WTC11 (cell line): ENCODE measurements around the gene PLA1A. TPM values are rescaled to one million over a fixed set of nuclear protein-coding genes. Genes with fewer than 3 reads are reported as not detected.
A peak's percentile ranks its signal among the peaks of the same experiment; 100 is the strongest.

Experiments used
- ATAC-seq: fragments of 200-7000 bp; cut with Tn5 transposase; 2 replicates; pipeline ENCODE4 v1.10.0; 2021; ENCODE audit warnings: mild to moderate bottlenecking, moderate library complexity
- CTCF ChIA-PET: fragments of 300-600 bp; sonication (Branson Sonifier 250); formaldehyde crosslinking; loops from one replicate; lab custom pipeline; 2021; ENCODE audit warnings: antibody characterized with exemption; lab: Charles Lee
- POLR2A ChIA-PET: fragments of 350-600 bp; sonication (Branson Sonifier 250); formaldehyde crosslinking; loops from one replicate; lab custom pipeline; 2021; ENCODE audit warnings: antibody characterized with exemption; lab: Charles Lee
- DNase-seq: peaks from one replicate; pipeline ENCODE4 v3.0.0; 2021; ENCODE audit warnings: low spot score
- H3K27ac Mint-ChIP-seq: 2 replicates; pipeline ENCODE4 v1.8.0; 2021; ENCODE audit warnings: mixed read lengths
- H3K27me3 Mint-ChIP-seq: 2 replicates; pipeline ENCODE4 v1.8.0; 2021; ENCODE audit warnings: low read depth, mild to moderate bottlenecking, moderate library complexity, mixed read lengths
- H3K36me3 Mint-ChIP-seq: 2 replicates; pipeline ENCODE4 v1.8.0; 2021; ENCODE audit warnings: mixed read lengths
- H3K4me1 Mint-ChIP-seq: 2 replicates; pipeline ENCODE4 v1.8.0; 2022; ENCODE audit warnings: mixed read lengths
- H3K4me3 Mint-ChIP-seq: 2 replicates; pipeline ENCODE4 v1.8.0; 2021; ENCODE audit warnings: mild to moderate bottlenecking, moderate library complexity, mixed read lengths
- H3K9me3 Mint-ChIP-seq: 2 replicates; pipeline ENCODE4 v1.8.0; 2021; ENCODE audit warnings: mixed read lengths
- AR ChIP-seq: fragments of 250-450 bp; sonication (Bioruptor Pico); IDR thresholded peaks from 2 replicates; pipeline ENCODE4 v1.9.0; 2021; ENCODE audit warnings: mild to moderate bottlenecking
- ARID4B ChIP-seq: sonication (generic); formaldehyde crosslinking; IDR thresholded peaks from 2 replicates; pipeline ENCODE4 v1.8.0; 2023; ENCODE audit warnings: missing genetic modification reagents, mild to moderate bottlenecking, borderline replicate concordance
- ATF1 ChIP-seq: sonication (generic); formaldehyde crosslinking; IDR thresholded peaks from 2 replicates; pipeline ENCODE4 v1.8.1; 2023; ENCODE audit warnings: mild to moderate bottlenecking, moderate library complexity, missing genetic modification reagents
- ATF2 ChIP-seq: sonication (generic); formaldehyde crosslinking; IDR thresholded peaks from 2 replicates; pipeline ENCODE4 v1.8.1; 2022; ENCODE audit warnings: low read depth, missing genetic modification reagents, borderline replicate concordance
- ATF6 ChIP-seq: sonication (generic); formaldehyde crosslinking; IDR thresholded peaks from 2 replicates; pipeline ENCODE4 v1.8.1; 2023; ENCODE audit warnings: mild to moderate bottlenecking, missing genetic modification reagents
- ELF4 ChIP-seq: sonication (generic); formaldehyde crosslinking; IDR thresholded peaks from 2 replicates; pipeline ENCODE4 v1.8.1; 2022; ENCODE audit warnings: low read depth, mild to moderate bottlenecking, moderate library complexity, missing genetic modification reagents
- FOXP1 ChIP-seq: sonication (generic); formaldehyde crosslinking; IDR thresholded peaks from 2 replicates; pipeline ENCODE4 v1.8.0; 2022; ENCODE audit warnings: missing genetic modification reagents, mild to moderate bottlenecking, moderate library complexity, borderline replicate concordance
- MXD4 ChIP-seq: fragments of 250-450 bp; sonication (Bioruptor Pico); IDR thresholded peaks from 2 replicates; pipeline ENCODE4 v1.8.0; 2021; ENCODE audit warnings: mild to moderate bottlenecking, moderate library complexity, borderline replicate concordance
- NFYB ChIP-seq: sonication (generic); formaldehyde crosslinking; conservative IDR thresholded peaks from 2 replicates; pipeline ENCODE4 v1.8.0; 2022; ENCODE audit warnings: low read depth, missing genetic modification reagents
- OVOL2 ChIP-seq: fragments of 250-450 bp; sonication (Bioruptor Pico); IDR thresholded peaks from 2 replicates; pipeline ENCODE4 v1.9.0; 2021; ENCODE audit warnings: mild to moderate bottlenecking, borderline replicate concordance
- RELA ChIP-seq: sonication (generic); formaldehyde crosslinking; IDR thresholded peaks from 2 replicates; pipeline ENCODE4 v1.8.1; 2022; ENCODE audit warnings: missing genetic modification reagents, mild to moderate bottlenecking, borderline replicate concordance
- SP1 ChIP-seq: sonication (generic); formaldehyde crosslinking; conservative IDR thresholded peaks from 2 replicates; pipeline ENCODE4 v1.8.1; 2022; ENCODE audit warnings: missing genetic modification reagents
- TEAD4 ChIP-seq: sonication (generic); formaldehyde crosslinking; IDR thresholded peaks from 2 replicates; pipeline ENCODE4 v1.8.0; 2022; ENCODE audit warnings: mild to moderate bottlenecking, missing genetic modification reagents
- ZBTB43 ChIP-seq: sonication (generic); formaldehyde crosslinking; IDR thresholded peaks from 2 replicates; pipeline ENCODE4 v1.8.1; 2023; ENCODE audit warnings: mild to moderate bottlenecking, missing genetic modification reagents
- ZNF219 ChIP-seq: sonication (generic); formaldehyde crosslinking; IDR thresholded peaks from 2 replicates; pipeline ENCODE4 v1.8.0; 2023; ENCODE audit warnings: missing genetic modification reagents, mild to moderate bottlenecking, borderline replicate concordance
- ZNF232 ChIP-seq: sonication (generic); formaldehyde crosslinking; IDR thresholded peaks from 2 replicates; pipeline ENCODE4 v1.8.0; 2022; ENCODE audit warnings: mild to moderate bottlenecking, missing genetic modification reagents
- ZNF263 ChIP-seq: sonication (generic); formaldehyde crosslinking; IDR thresholded peaks from 2 replicates; pipeline ENCODE4 v1.8.1; 2022; ENCODE audit warnings: low read depth, mild to moderate bottlenecking, moderate library complexity, missing genetic modification reagents
- ZNF281 ChIP-seq: sonication (generic); formaldehyde crosslinking; IDR thresholded peaks from 2 replicates; pipeline ENCODE4 v1.8.0; 2023; ENCODE audit warnings: mild to moderate bottlenecking, missing genetic modification reagents
- ZNF317 ChIP-seq: sonication (generic); formaldehyde crosslinking; IDR thresholded peaks from 2 replicates; pipeline ENCODE4 v1.8.1; 2023; ENCODE audit warnings: low read depth, mild to moderate bottlenecking, moderate library complexity, missing genetic modification reagents, borderline replicate concordance
- ZNF671 ChIP-seq: fragments of 250-450 bp; sonication (Bioruptor Pico); IDR thresholded peaks from 2 replicates; pipeline ENCODE4 v1.8.0; 2021; ENCODE audit warnings: mild to moderate bottlenecking
- total RNA-seq: library from RNA; stranded (reverse); gene quantifications from 3 replicates; pipeline ENCODE4 v1.2.3, GENCODE V29; 2021

Gene PLA1A
- total RNA-seq, 1 experiment from 2014 or later: not detected

- no peaks in the 10 kb centered on the region; the same call in 1 of the 2 replicates for H3K27me3 Mint-ChIP-seq
- TF ChIP-seq NFYB (CRISPR knock-in tag) (no peak), ZNF317 (CRISPR knock-in tag) (no peak), OVOL2 (CRISPR knock-in tag) (no peak), ATF2 (CRISPR knock-in tag) (no peak), RELA (CRISPR knock-in tag) (no peak), ATF6 (CRISPR knock-in tag) (no peak), ATF1 (CRISPR knock-in tag) (no peak), TEAD4 (CRISPR knock-in tag) (no peak), ZNF232 (CRISPR knock-in tag) (no peak), ZNF671 (CRISPR knock-in tag) (no peak), FOXP1 (CRISPR knock-in tag) (no peak), AR (CRISPR knock-in tag) (no peak), ELF4 (CRISPR knock-in tag) (no peak), ZBTB43 (CRISPR knock-in tag) (no peak), MXD4 (CRISPR knock-in tag) (no peak), ZNF281 (CRISPR knock-in tag) (no peak), ARID4B (CRISPR knock-in tag) (no peak), ZNF263 (CRISPR knock-in tag) (no peak), ZNF219 (CRISPR knock-in tag) (no peak), SP1 (CRISPR knock-in tag) (no peak)
- TF ChIP-seq, all 79 proteins: peak for 0
- no peak overlapping the region for H3K27ac Mint-ChIP-seq
- ATAC-seq (peak; percentile 29), DNase-seq (no peak)
- peaks cover 20% of the 10 kb centered on the region for H3K4me1 Mint-ChIP-seq
- H3K36me3 Mint-ChIP-seq: no peaks in the 10 kb centered on the region; the same call in 1 of the 2 replicates
- POLR2A ChIA-PET: no interaction called here
- no peak overlapping the region for H3K4me3 Mint-ChIP-seq
- CTCF ChIA-PET: no interaction called here
- peaks cover 5% of the 10 kb centered on the region; the same call in 1 of the 2 replicates for H3K9me3 Mint-ChIP-seq
These were observed 27.9 kb downstream of the PLA1A start for GRCh38 chr3:119625451-119626153.
